Caco-2 (cell line): Measurements from ENCODE around the gene SLX4IP. TPM values are rescaled to one million over a fixed set of nuclear protein-coding genes. Genes with fewer than 3 reads are reported as not detected.

Experiments
- BruUV-seq: library from RNA; stranded (reverse); fragments of 400-500 nt; replicated peaks from 2 replicates; lab custom pipeline; 2021; lab: Mats Ljungman, UMichigan
- CTCF ChIA-PET: fragments of 300-600 bp; sonication (Branson Sonifier 250); formaldehyde crosslinking; loops from one replicate; lab custom pipeline; 2022; ENCODE audit warnings: antibody characterized with exemption; lab: Charles Lee
- POLR2A ChIA-PET: fragments of 300-600 bp; sonication (Branson Sonifier 250); formaldehyde crosslinking; loops from one replicate; lab custom pipeline; 2022; ENCODE audit warnings: antibody characterized with exemption; lab: Charles Lee
- DNase-seq, 2 experiments: peaks; one replicate each; pipeline versions ENCODE4 v3.0.0 to v3.0.0-alpha.2; 2020 to 2022
- H3K27me3 ChIP-seq: replicated peaks from 2 replicates; pipeline ENCODE4 v1.6.0; 2011; ENCODE audit warnings: low read length; ENCODE audit not compliant: control insufficient read depth, insufficient read depth
- H3K36me3 ChIP-seq: 2 replicates; pipeline ENCODE4 v1.5.1; 2011; ENCODE audit warnings: low read length; ENCODE audit not compliant: control insufficient read depth, insufficient read depth
- H3K4me1 ChIP-seq: fragments of 250-450 bp; sonication (Bioruptor Pico); 2 replicates; pipeline ENCODE4 v1.5.1; 2020; ENCODE audit warnings: mild to moderate bottlenecking
- H3K4me3 ChIP-seq: 2 replicates; pipeline ENCODE4 v1.5.1; 2011; ENCODE audit warnings: low read depth, mild to moderate bottlenecking, control low read depth, low read length
- H3K9me3 ChIP-seq: fragments of 250-450 bp; sonication (Bioruptor Pico); 2 replicates; pipeline ENCODE4 v1.5.1; 2020; ENCODE audit warnings: mild to moderate bottlenecking, moderate library complexity
- H3K27ac Mint-ChIP-seq: one replicate; pipeline ENCODE4 v1.8.0; 2022; ENCODE audit warnings: mixed read lengths; ENCODE audit not compliant: unreplicated experiment
- H3K27me3 Mint-ChIP-seq: one replicate; pipeline ENCODE4 v1.8.0; 2022; ENCODE audit warnings: mixed read lengths; ENCODE audit not compliant: insufficient read depth, unreplicated experiment
- H3K36me3 Mint-ChIP-seq: one replicate; pipeline ENCODE4 v1.8.0; 2022; ENCODE audit warnings: mild to moderate bottlenecking, mixed read lengths; ENCODE audit not compliant: insufficient read depth, unreplicated experiment
- H3K4me1 Mint-ChIP-seq: one replicate; pipeline ENCODE4 v1.8.0; 2022; ENCODE audit warnings: low read depth, mixed read lengths; ENCODE audit not compliant: unreplicated experiment
- H3K4me3 Mint-ChIP-seq: one replicate; pipeline ENCODE4 v1.8.0; 2022; ENCODE audit warnings: mild to moderate bottlenecking, moderate library complexity, mixed read lengths; ENCODE audit not compliant: unreplicated experiment
- H3K9me3 Mint-ChIP-seq: one replicate; pipeline ENCODE4 v1.8.0; 2022; ENCODE audit warnings: mixed read lengths; ENCODE audit not compliant: unreplicated experiment
- intact Hi-C: fragments of 100-400 bp; cut with micrococcal nuclease; formaldehyde crosslinking; loops from one replicate; pipeline ENCODE4 v1.10.0; 2022; ENCODE audit not compliant: unreplicated experiment
- total RNA-seq: library from RNA; stranded (reverse); gene quantifications from 2 replicates; pipeline ENCODE4 v1.2.3, GENCODE V29; 2022
- TF ChIP-seq, protein P1 (sequence below), 2 experiments: fragments of 200-600 bp in 1 of 2; IDR thresholded peaks; 1 replicate in 1 of 2; 2 replicates in 1 of 2; pipeline versions ENCODE4 v1.5.1 to v1.8.0; 2011 to 2022; ENCODE audit warnings: antibody characterized with exemption in 1 of 2, control low read depth in 1 of 2, inconsistent platforms in 1 of 2, low read depth in 1 of 2, low read length in 1 of 2, mild to moderate bottlenecking in 1 of 2, moderate library complexity in 1 of 2; ENCODE audit not compliant: insufficient read depth in 1 of 2, severe bottlenecking in 1 of 2, unreplicated experiment in 1 of 2

SLX4IP gene
- total RNA-seq, 1 experiment from 2014 or later: 8.5 TPM

DNA sequence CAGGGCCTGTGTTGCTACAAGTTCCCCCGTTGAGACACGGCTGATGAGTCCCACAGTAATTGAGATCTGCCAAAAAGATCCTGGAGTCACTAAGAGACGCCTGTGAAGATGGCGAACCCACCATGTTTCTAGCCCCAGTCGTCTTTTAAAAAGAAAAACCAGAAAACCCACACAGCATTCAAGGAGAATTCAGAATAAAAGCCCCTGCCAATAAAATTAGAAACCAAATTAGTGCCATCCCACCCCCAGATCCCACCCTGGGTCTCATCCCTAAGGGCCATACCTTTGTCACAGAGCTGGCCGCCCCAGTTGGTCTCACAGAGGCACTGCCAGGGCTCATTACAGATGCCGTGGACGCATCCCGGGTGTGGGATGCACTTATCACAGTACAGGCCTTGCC, 217.1 kb downstream of the SLX4IP start:
- Mint-ChIP-seq H3K9me3 (no peaks in the 10 kb centered on the region), H3K27me3 (no peaks in the 10 kb centered on the region), H3K4me3 (no peak overlapping the region), H3K36me3 (peaks cover 100% of the 10 kb centered on the region), H3K27ac (no peak overlapping the region), H3K4me1 (peaks cover 24% of the 10 kb centered on the region)
- TF ChIP-seq, protein P1, sequence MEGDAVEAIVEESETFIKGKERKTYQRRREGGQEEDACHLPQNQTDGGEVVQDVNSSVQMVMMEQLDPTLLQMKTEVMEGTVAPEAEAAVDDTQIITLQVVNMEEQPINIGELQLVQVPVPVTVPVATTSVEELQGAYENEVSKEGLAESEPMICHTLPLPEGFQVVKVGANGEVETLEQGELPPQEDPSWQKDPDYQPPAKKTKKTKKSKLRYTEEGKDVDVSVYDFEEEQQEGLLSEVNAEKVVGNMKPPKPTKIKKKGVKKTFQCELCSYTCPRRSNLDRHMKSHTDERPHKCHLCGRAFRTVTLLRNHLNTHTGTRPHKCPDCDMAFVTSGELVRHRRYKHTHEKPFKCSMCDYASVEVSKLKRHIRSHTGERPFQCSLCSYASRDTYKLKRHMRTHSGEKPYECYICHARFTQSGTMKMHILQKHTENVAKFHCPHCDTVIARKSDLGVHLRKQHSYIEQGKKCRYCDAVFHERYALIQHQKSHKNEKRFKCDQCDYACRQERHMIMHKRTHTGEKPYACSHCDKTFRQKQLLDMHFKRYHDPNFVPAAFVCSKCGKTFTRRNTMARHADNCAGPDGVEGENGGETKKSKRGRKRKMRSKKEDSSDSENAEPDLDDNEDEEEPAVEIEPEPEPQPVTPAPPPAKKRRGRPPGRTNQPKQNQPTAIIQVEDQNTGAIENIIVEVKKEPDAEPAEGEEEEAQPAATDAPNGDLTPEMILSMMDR (IDR thresholded peaks at IDR 0.05; ENCODE audit: insufficient read depth in 1 of 2, low read depth in 1 of 2, low read length in 1 of 2, severe bottlenecking in 1 of 2, unreplicated experiment in 1 of 2): no peak
- BruUV-seq: no TSS peak
- Histone ChIP-seq H3K36me3 (peaks cover 5% of the 10 kb centered on the region), H3K9me3 (no peaks in the 10 kb centered on the region), H3K4me3 (no peak overlapping the region), H3K27me3 (no peaks in the 10 kb centered on the region), H3K4me1 (peaks cover 29% of the 10 kb centered on the region)
- ChIA-PET POLR2A (no interaction called here), CTCF (no interaction called here)
- intact Hi-C loops: no loop called here
- DNase-seq: no peak

DNA sequence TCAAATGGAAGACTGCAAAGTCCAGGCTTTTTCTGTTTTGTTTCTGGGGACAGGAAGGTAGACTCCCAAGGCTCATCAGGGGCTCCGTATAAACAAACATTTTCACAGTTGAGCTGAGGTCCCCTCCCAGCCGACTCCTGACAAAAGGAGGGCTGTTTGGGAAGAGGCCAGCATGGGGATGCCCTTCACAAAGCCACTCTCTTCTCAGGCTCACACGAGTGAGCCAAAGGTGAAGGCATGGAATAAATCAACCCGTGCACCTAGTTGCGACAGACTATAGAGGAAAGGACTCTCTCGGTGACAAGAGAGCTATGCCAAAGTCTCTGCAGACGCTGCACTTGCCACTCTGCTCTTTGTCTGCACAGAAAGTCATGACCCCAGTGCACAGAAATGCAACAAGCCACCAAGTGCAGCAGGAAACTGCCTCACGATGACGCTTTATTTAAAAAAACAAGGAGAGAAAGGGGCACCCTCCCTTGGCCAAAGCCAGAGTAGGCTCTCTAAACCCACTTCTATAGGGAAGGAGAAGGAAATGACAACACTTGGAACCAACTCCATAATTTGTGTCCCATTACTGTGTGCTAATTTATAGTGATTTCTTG, 217.7 kb downstream of the SLX4IP start:
- no peak for DNase-seq
- Histone ChIP-seq H3K36me3 (peaks cover 6% of the 10 kb centered on the region), H3K4me3 (no peak overlapping the region), H3K9me3 (no peaks in the 10 kb centered on the region), H3K4me1 (peaks cover 32% of the 10 kb centered on the region), H3K27me3 (no peaks in the 10 kb centered on the region)
- Mint-ChIP-seq H3K4me1 (peaks cover 30% of the 10 kb centered on the region), H3K36me3 (peaks cover 100% of the 10 kb centered on the region), H3K27ac (no peak overlapping the region), H3K27me3 (no peaks in the 10 kb centered on the region), H3K4me3 (no peak overlapping the region), H3K9me3 (no peaks in the 10 kb centered on the region)
- ChIA-PET POLR2A (no interaction called here), CTCF (no interaction called here)
- intact Hi-C loops: no loop called here
- TF ChIP-seq, protein P1 (IDR thresholded peaks at IDR 0.05; ENCODE audit: insufficient read depth in 1 of 2, low read depth in 1 of 2, low read length in 1 of 2, severe bottlenecking in 1 of 2, unreplicated experiment in 1 of 2): no peak
- no TSS peak for BruUV-seq

DNA sequence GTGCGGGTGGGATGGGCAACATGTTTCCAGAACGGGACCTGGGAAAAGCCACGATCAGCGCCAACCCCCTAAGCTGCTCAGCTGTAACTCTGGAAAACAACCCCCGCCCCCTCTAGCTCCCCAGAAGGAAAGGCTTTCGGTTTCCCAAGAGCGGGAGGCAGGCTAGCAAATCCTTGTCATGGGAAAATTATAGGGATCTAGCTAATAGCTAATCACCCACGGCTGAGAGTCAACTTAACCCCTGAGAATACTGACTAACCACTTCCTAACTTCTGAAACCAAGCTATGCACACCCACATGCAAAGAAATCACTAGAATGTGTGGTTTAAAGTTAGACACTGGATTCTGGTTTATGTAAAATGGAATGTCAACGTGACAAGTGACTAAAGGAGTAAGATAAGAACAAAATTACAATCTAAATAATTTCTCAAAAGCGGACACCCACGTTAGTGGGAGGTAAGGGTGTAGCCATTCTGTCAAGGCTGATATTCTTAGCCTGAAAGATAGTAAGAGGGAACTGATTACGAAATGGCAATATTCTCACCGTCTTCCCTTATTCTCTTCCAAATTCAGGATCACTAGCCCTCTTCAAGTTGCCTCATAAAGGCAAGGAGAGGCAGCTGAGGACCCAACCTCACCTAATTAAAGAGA, 218.6 kb downstream of the SLX4IP start:
- H3K36me3 ChIP-seq: peaks cover 6% of the 10 kb centered on the region
- Mint-ChIP-seq H3K27ac (no peak overlapping the region), H3K4me3 (no peak overlapping the region), H3K9me3 (no peaks in the 10 kb centered on the region), H3K4me1 (peaks cover 33% of the 10 kb centered on the region), H3K27me3 (no peaks in the 10 kb centered on the region), H3K36me3 (peaks cover 100% of the 10 kb centered on the region)
- H3K4me1 ChIP-seq: peaks cover 38% of the 10 kb centered on the region
- DNase-seq: no peak
- CTCF ChIA-PET: no interaction called here
- H3K27me3 ChIP-seq: no peaks in the 10 kb centered on the region
- intact Hi-C loops: no loop called here
- POLR2A ChIA-PET: no interaction called here
- H3K4me3 ChIP-seq: no peak overlapping the region
- no TSS peak for BruUV-seq
- TF ChIP-seq, protein P1 (IDR thresholded peaks at IDR 0.05; ENCODE audit: insufficient read depth in 1 of 2, low read depth in 1 of 2, low read length in 1 of 2, severe bottlenecking in 1 of 2, unreplicated experiment in 1 of 2): no peak
- H3K9me3 ChIP-seq: no peaks in the 10 kb centered on the region
